GM23248 (cell line): ENCODE measurements around the gene NMT1. TPM values are rescaled to one million over a fixed set of nuclear protein-coding genes. Genes with fewer than 3 reads are reported as not detected.

ENCODE experiments used
- DNase-seq: peaks from one replicate; pipeline ENCODE4 v3.0.0-alpha.2; 2015
- H2AFZ ChIP-seq: fragments of 200-600 bp; sonication (generic); 2 replicates; pipeline ENCODE4 v1.6.1; 2016; ENCODE audit warnings: antibody characterized with exemption
- H3F3A ChIP-seq: fragments of 200-600 bp; sonication (generic); 2 replicates; pipeline ENCODE4 v1.6.1; 2016; ENCODE audit warnings: mild to moderate bottlenecking, antibody characterized with exemption, mixed run types; ENCODE audit not compliant: insufficient read depth
- H3K27ac ChIP-seq: fragments of 200-600 bp; sonication (generic); 2 replicates; pipeline ENCODE4 v1.5.1; 2016; ENCODE audit warnings: mild to moderate bottlenecking
- H3K27me3 ChIP-seq: fragments of 200-600 bp; sonication (generic); replicated peaks from 2 replicates; pipeline ENCODE4 v1.6.1; 2016; ENCODE audit warnings: mild to moderate bottlenecking; ENCODE audit not compliant: insufficient read depth
- H3K36me3 ChIP-seq: fragments of 200-600 bp; sonication (generic); 2 replicates; pipeline ENCODE4 v1.6.1; 2016; ENCODE audit warnings: low read depth, mild to moderate bottlenecking
- H3K4me1 ChIP-seq: fragments of 200-600 bp; sonication (generic); 2 replicates; pipeline ENCODE4 v1.6.1; 2016; ENCODE audit warnings: mild to moderate bottlenecking; ENCODE audit not compliant: insufficient read depth
- H3K4me2 ChIP-seq: fragments of 200-600 bp; sonication (generic); one replicate; pipeline ENCODE4 v1.6.1; 2016; ENCODE audit warnings: mild to moderate bottlenecking; ENCODE audit not compliant: unreplicated experiment
- H3K4me3 ChIP-seq: fragments of 200-600 bp; sonication (generic); 2 replicates; pipeline ENCODE4 v1.5.1; 2016; ENCODE audit warnings: mild to moderate bottlenecking
- H3K79me2 ChIP-seq: fragments of 200-600 bp; sonication (generic); 2 replicates; pipeline ENCODE4 v1.6.1; 2016; ENCODE audit warnings: mild to moderate bottlenecking; ENCODE audit not compliant: insufficient read depth
- H3K9ac ChIP-seq: fragments of 200-600 bp; sonication (generic); 2 replicates; pipeline ENCODE4 v1.6.1; 2016; ENCODE audit warnings: mild to moderate bottlenecking
- H3K9me2 ChIP-seq: fragments of 200-600 bp; sonication (generic); 2 replicates; pipeline ENCODE4 v1.6.1; 2016; ENCODE audit warnings: mixed run types, mild to moderate bottlenecking, moderate library complexity; ENCODE audit not compliant: insufficient read depth
- H3K9me3 ChIP-seq: fragments of 200-600 bp; sonication (generic); one replicate; pipeline ENCODE4 v1.6.1; 2017; ENCODE audit warnings: low read depth
- H4K20me1 ChIP-seq: fragments of 200-600 bp; sonication (generic); 2 replicates; pipeline ENCODE4 v1.6.0; 2016; ENCODE audit not compliant: insufficient read depth
- EZH2 ChIP-seq: fragments of 200-600 bp; sonication (generic); IDR thresholded peaks from 2 replicates; pipeline ENCODE4 v1.6.1; 2018; ENCODE audit warnings: antibody characterized with exemption, mild to moderate bottlenecking; ENCODE audit not compliant: insufficient read depth, poor library complexity, severe bottlenecking
- EZH2phosphoT487 ChIP-seq: fragments of 200-600 bp; sonication (generic); IDR thresholded peaks from 2 replicates; pipeline ENCODE4 v1.6.1; 2018; ENCODE audit warnings: antibody characterized with exemption, moderate library complexity, mild to moderate bottlenecking, low read depth; ENCODE audit not compliant: insufficient read depth
- WGBS, 2 experiments: methylation state at CpG; one replicate each; pipeline ENCODE4 v1.1.6; 2015 to 2017; ENCODE audit warnings: low lambda C conversion rate in 2 of 2, low coverage in 1 of 2; ENCODE audit errors: missing lambda C conversion rate in 2 of 2; 5-methylcytosine and 5-hydroxymethylcytosine counted together
- in situ Hi-C: fragments of 300-500 bp; cut with MboI; formaldehyde crosslinking; loops from 2 replicates; pipeline ENCODE4 v1.15.0; 2020
- polyA plus RNA-seq: library from polyadenylated mRNA; unstranded; fragments of >200 nt; fragmentation: Nextera tagmentation; extraction: Ambion mirVana; gene quantifications from 2 replicates; pipeline ENCODE4 v1.2.1, GENCODE V29; 2016
- total RNA-seq: library from RNA; depleted of rRNA; stranded (reverse); fragments of >200 nt; shearing (Covaris generic); gene quantifications from 2 replicates; pipeline ENCODE4 v1.2.3, GENCODE V29; 2014

NMT1 gene
- total and polyA plus RNA-seq, 2 experiments from 2014 or later = 61.8 to 95.7 TPM

DNA sequence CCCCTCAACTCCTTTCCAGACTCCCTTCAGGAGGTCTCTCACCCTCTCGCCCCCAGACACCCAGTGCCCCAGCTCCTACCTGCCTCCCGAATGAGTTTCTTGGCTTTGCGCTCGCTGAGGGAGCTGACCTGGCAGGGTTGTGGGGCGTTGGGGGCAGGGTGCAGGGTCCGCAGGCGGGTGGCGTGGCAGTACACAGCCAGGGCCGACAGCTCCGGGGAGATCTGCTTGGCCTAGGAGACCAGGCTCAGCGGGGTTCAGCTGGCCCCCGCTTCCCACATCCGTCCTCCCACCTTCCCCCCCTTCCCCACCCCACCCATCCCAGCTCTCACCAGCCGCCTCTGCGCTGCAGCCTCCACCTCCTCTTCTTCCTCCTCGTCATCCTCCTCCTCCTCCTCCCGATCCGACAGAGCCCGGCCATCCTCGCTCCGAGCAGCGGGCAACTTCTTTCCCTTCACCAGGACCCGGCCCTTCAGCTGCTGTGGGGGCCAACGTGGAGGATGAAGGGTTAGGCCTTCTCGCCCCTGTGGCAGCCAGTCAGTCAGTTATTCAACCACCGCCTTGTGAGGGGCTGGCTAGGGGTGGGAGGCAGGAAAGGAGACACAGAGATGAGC lies 54.0 kb downstream of the NMT1 start:
- Histone ChIP-seq H2AFZ (no peak overlapping the region), H3K9me3 (no peaks in the 10 kb centered on the region), H3K79me2 (no peaks in the 10 kb centered on the region), H3K4me2 (no peak overlapping the region), H3K4me3 (no peak overlapping the region), H3K27me3 (no peaks in the 10 kb centered on the region), H3F3A (peaks cover 11% of the 10 kb centered on the region), H3K4me1 (no peaks in the 10 kb centered on the region), H3K36me3 (no peaks in the 10 kb centered on the region; the same call in 1 of the 2 replicates), H4K20me1 (no peaks in the 10 kb centered on the region), H3K9me2 (no peaks in the 10 kb centered on the region), H3K27ac (no peak overlapping the region), H3K9ac (no peak overlapping the region)
- no peak for DNase-seq
- 89 to 93% methylated on average over 18 to 26 of the region's 26 CpGs for WGBS, 2 experiments
- in situ Hi-C loops = no loop called here
- no peak for TF ChIP-seq EZH2

- no peak overlapping the region for H2AFZ ChIP-seq
- TF ChIP-seq EZH2 = no peak
- no peak for TF ChIP-seq EZH2phosphoT487
- no peak overlapping the region for H3K27ac ChIP-seq
- peaks cover 8% of the 10 kb centered on the region for H3F3A ChIP-seq
- in situ Hi-C loops = no loop called here
- H3K4me3 ChIP-seq = no peak overlapping the region
- no peaks in the 10 kb centered on the region for H3K79me2 ChIP-seq
- no peaks in the 10 kb centered on the region for H3K27me3 ChIP-seq
- no peaks in the 10 kb centered on the region; the same call in 1 of the 2 replicates for H3K36me3 ChIP-seq
- 86 to 88% methylated on average over 11 of the region's 11 CpGs for WGBS, 2 experiments
- H3K9me2 ChIP-seq = no peaks in the 10 kb centered on the region
- DNase-seq = no peak
- no peak overlapping the region for H3K4me2 ChIP-seq
- no peak overlapping the region for H3K9ac ChIP-seq
- H3K4me1 ChIP-seq = no peaks in the 10 kb centered on the region
- H4K20me1 ChIP-seq = no peaks in the 10 kb centered on the region
- no peaks in the 10 kb centered on the region for H3K9me3 ChIP-seq
Observed at GRCh38 chr17:45115871-45116270, 54.8 kb downstream of the NMT1 start.

DNA sequence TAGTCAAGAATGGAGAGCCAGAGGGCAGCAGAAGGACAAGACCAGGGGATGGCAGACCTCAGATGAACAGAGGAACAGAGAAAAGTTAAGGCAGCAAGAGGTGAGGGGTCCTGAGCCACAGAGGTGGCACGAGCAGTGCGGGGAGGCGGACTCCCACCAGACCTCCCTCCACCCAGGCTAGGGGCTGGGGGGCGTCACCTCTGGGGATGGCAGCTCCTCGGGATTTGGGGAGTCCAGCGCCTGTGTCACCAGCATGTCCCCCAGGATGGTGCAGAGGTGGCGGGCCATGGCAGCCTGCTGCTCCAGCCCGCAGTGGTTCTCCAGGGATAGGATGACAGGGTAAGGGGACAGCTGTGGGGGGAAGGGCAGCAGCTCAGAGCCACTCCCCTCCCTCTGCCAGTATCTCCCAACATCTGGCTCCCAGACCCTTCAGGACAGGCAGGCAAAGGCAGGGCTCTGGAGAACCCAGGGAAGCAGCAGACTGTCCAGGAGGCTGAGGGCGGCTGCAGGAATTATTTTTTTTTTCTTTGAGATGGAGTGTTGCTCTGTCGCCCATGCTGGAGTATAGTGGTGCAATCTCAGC lies 55.4 kb downstream of the NMT1 start:
- H3K9me3 ChIP-seq = no peaks in the 10 kb centered on the region
- H3F3A ChIP-seq = peaks cover 2% of the 10 kb centered on the region; the same call in 1 of the 2 replicates
- H3K9ac ChIP-seq = no peak overlapping the region
- H2AFZ ChIP-seq = no peak overlapping the region
- no peaks in the 10 kb centered on the region for H3K9me2 ChIP-seq
- no peaks in the 10 kb centered on the region for H4K20me1 ChIP-seq
- H3K4me1 ChIP-seq = no peaks in the 10 kb centered on the region
- H3K4me2 ChIP-seq = no peak overlapping the region
- in situ Hi-C loops = no loop called here
- no peak overlapping the region for H3K27ac ChIP-seq
- no peaks in the 10 kb centered on the region for H3K79me2 ChIP-seq
- no peaks in the 10 kb centered on the region for H3K27me3 ChIP-seq
- H3K36me3 ChIP-seq = no peaks in the 10 kb centered on the region; the same call in 1 of the 2 replicates
- no peak for TF ChIP-seq EZH2phosphoT487
- no peak for TF ChIP-seq EZH2
- 83 to 86% methylated on average over 7 to 10 of the region's 10 CpGs for whole genome bisulfite sequencing, 2 experiments
- no peak for DNase-seq
- no peak overlapping the region for H3K4me3 ChIP-seq

- H3K9ac ChIP-seq = no peak overlapping the region
- no peaks in the 10 kb centered on the region for H3K9me2 ChIP-seq
- H3K27me3 ChIP-seq = no peaks in the 10 kb centered on the region
- DNase-seq = no peak
- no peaks in the 10 kb centered on the region for H3F3A ChIP-seq
- H4K20me1 ChIP-seq = no peaks in the 10 kb centered on the region
- H2AFZ ChIP-seq = no peak overlapping the region
- H3K4me1 ChIP-seq = peaks cover 4% of the 10 kb centered on the region
- no peak overlapping the region for H3K27ac ChIP-seq
- TF ChIP-seq EZH2 (no peak), EZH2phosphoT487 (no peak)
- in situ Hi-C loops = no loop called here
- WGBS, 2 experiments = 97 to 100% methylated on average over 4 of the region's 4 CpGs
- no peaks in the 10 kb centered on the region for H3K9me3 ChIP-seq
- no peak overlapping the region for H3K4me2 ChIP-seq
- 0 out of 2 replicates have a peak, but pooled peaks cover 4% of the 10 kb centered on the region for H3K79me2 ChIP-seq
- no peaks in the 10 kb centered on the region; the same call in 1 of the 2 replicates for H3K36me3 ChIP-seq
- H3K4me3 ChIP-seq = no peak overlapping the region
Observed at GRCh38 chr17:45117334-45117733, 56.2 kb downstream of the NMT1 start.
